ENCODE data around the gene PFKP.

PFKP gene

GRCh38 chr10:3131098-3131497, 63.8 kb downstream of the PFKP start:
- DNase-seq (ENCODE audit: low read depth), result no peak
- no peak for TF ChIP-seq CTCF (IDR thresholded peaks at IDR 0.05; ENCODE audit: control insufficient read depth, insufficient read depth, low read depth, low read length, missing control alignments)
- H3K4me3 ChIP-seq (ENCODE audit: control insufficient read depth, low read depth, low read length), result no peak overlapping the region

- no peak for TF ChIP-seq CTCF (IDR thresholded peaks at IDR 0.05; ENCODE audit: control insufficient read depth, insufficient read depth, low read depth, low read length, missing control alignments)
- no peak for DNase-seq (ENCODE audit: low read depth)
- no peak overlapping the region for H3K4me3 ChIP-seq (ENCODE audit: control insufficient read depth, low read depth, low read length)
Measured at GRCh38 chr10:3132036-3133025, 65.0 kb downstream of the PFKP start.

GRCh38 chr10:3133948-3134347, 66.6 kb downstream of the PFKP start:
- no peak for DNase-seq (ENCODE audit: low read depth)
- no peak overlapping the region for H3K4me3 ChIP-seq (ENCODE audit: control insufficient read depth, low read depth, low read length)
- TF ChIP-seq CTCF (IDR thresholded peaks at IDR 0.05; ENCODE audit: control insufficient read depth, insufficient read depth, low read depth, low read length, missing control alignments), result no peak

GRCh38 chr10:3135006-3135405, 67.7 kb downstream of the PFKP start:
- DNase-seq (ENCODE audit: low read depth), result no peak
- no peak for TF ChIP-seq CTCF (IDR thresholded peaks at IDR 0.05; ENCODE audit: control insufficient read depth, insufficient read depth, low read depth, low read length, missing control alignments)
- no peak overlapping the region for H3K4me3 ChIP-seq (ENCODE audit: control insufficient read depth, low read depth, low read length)

GRCh38 chr10:3136336-3136735, 69.0 kb downstream of the PFKP start:
- DNase-seq (ENCODE audit: low read depth), result no peak
- no peak overlapping the region for H3K4me3 ChIP-seq (ENCODE audit: control insufficient read depth, low read depth, low read length)
- TF ChIP-seq CTCF (IDR thresholded peaks at IDR 0.05; ENCODE audit: control insufficient read depth, insufficient read depth, low read depth, low read length, missing control alignments), result no peak

- peak; percentile 63 for DNase-seq (ENCODE audit: low read depth)
- no peak for TF ChIP-seq CTCF (IDR thresholded peaks at IDR 0.05; ENCODE audit: control insufficient read depth, insufficient read depth, low read depth, low read length, missing control alignments)
- no peak overlapping the region for H3K4me3 ChIP-seq (ENCODE audit: control insufficient read depth, low read depth, low read length)
Measured at GRCh38 chr10:3136763-3137611, 69.6 kb downstream of the PFKP start.

Measured in AG09309 (cell line).